Measurements from ENCODE around the gene FRS2.

DNA sequence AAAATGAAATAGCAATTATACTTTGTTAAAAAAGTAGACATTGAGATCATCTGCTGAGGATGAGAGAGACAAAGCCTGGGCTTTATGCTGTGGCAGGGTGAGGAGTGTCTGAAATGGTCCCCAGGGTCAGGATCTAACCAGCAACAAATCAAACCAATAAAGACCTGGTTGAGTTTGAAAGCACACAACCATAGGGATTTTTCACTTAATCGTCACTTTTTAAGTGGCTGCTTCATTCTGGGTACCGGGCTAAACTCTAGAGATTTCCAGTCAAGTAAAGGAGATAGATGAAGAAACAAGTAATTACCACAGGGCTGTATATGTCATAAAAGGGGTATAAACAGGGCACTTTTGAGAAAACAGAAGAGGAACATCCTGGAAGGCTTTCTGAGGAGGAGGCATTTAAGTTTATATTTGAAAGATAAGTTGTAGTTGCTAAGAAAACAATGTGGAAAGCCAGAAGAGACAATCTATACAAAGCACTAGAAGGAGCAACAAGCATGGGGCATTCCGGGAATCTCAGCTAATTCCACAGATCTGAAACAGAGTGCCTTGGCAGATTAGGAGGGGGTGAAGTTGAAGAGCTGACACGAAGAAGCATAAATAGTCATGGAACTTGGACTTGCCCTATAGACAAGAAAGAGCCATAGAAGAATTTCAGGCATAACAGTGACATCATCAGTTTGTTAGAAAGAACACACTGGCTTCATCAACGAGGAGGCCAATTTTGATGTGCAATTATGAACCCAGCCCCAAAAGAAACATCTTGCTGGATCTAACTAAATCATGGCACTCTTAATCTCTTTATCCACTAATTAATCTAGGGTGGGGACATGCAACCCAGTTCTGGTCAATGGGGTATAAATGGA lies 46.9 kb upstream of the FRS2 start:
- TF ChIP-seq, protein P1, sequence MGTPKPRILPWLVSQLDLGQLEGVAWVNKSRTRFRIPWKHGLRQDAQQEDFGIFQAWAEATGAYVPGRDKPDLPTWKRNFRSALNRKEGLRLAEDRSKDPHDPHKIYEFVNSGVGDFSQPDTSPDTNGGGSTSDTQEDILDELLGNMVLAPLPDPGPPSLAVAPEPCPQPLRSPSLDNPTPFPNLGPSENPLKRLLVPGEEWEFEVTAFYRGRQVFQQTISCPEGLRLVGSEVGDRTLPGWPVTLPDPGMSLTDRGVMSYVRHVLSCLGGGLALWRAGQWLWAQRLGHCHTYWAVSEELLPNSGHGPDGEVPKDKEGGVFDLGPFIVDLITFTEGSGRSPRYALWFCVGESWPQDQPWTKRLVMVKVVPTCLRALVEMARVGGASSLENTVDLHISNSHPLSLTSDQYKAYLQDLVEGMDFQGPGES (IDR thresholded peaks at IDR 0.05): no peak
- TF ChIP-seq EP300 (IDR thresholded peaks at IDR 0.05; ENCODE audit: borderline replicate concordance in 1 of 2, control insufficient read depth in 1 of 2, low read depth in 2 of 2, low read length in 2 of 2): no peak
- TF ChIP-seq FOXM1 (IDR thresholded peaks at IDR 0.05; ENCODE audit: low read depth, low read length): no peak
- TF ChIP-seq POLR2A (IDR thresholded peaks at IDR 0.05; ENCODE audit: low read depth, low read length): no peak
- TF ChIP-seq POLR2AphosphoS5 (IDR thresholded peaks at IDR 0.05; ENCODE audit: low read length): no peak
- no peak for TF ChIP-seq TCF12 (IDR thresholded peaks at IDR 0.05; ENCODE audit: low read depth, low read length)

All from GM12878 (cell line).